Neural progenitor cell (in vitro differentiated cells): Measurements from ENCODE around the gene WIPF2. TPM values are rescaled to one million over a fixed set of nuclear protein-coding genes. Genes with fewer than 3 reads are reported as not detected.

Experiments
- DNase-seq: peaks from one replicate; pipeline ENCODE4 v3.0.0-alpha.2; 2016; ENCODE audit warnings: low spot score
- H2AFZ ChIP-seq: fragments of 200-600 bp; sonication (generic); replicated peaks from 2 replicates; pipeline ENCODE4 v1.6.1; 2016; ENCODE audit warnings: antibody characterized with exemption
- H3F3A ChIP-seq: fragments of 200-600 bp; sonication (generic); 2 replicates; pipeline ENCODE4 v1.6.1; 2016; ENCODE audit warnings: antibody characterized with exemption, low read depth
- H3K27ac ChIP-seq: fragments of 200-600 bp; sonication (generic); 2 replicates; pipeline ENCODE4 v1.5.1; 2016; ENCODE audit warnings: mild to moderate bottlenecking
- H3K27me3 ChIP-seq: fragments of 200-600 bp; sonication (generic); 2 replicates; pipeline ENCODE4 v1.6.1; 2016; ENCODE audit warnings: mild to moderate bottlenecking, moderate library complexity
- H3K36me3 ChIP-seq: fragments of 200-600 bp; sonication (generic); 2 replicates; pipeline ENCODE4 v1.5.1; 2016
- H3K4me1 ChIP-seq: fragments of 200-600 bp; sonication (generic); 2 replicates; pipeline ENCODE4 v1.6.1; 2016; ENCODE audit warnings: mixed run types
- H3K4me2 ChIP-seq: fragments of 200-600 bp; sonication (generic); 2 replicates; pipeline ENCODE4 v1.6.1; 2016
- H3K4me3 ChIP-seq: fragments of 200-600 bp; sonication (generic); 2 replicates; pipeline ENCODE4 v1.5.1; 2016
- H3K79me2 ChIP-seq: fragments of 200-600 bp; sonication (generic); 2 replicates; pipeline ENCODE4 v1.6.1; 2016; ENCODE audit warnings: low read depth
- H3K9ac ChIP-seq: fragments of 200-600 bp; sonication (generic); 2 replicates; pipeline ENCODE4 v1.6.1; 2016
- H3K9me3 ChIP-seq: fragments of 200-600 bp; sonication (generic); 2 replicates; pipeline ENCODE4 v1.5.1; 2016; ENCODE audit warnings: low read depth
- H4K20me1 ChIP-seq: fragments of 200-600 bp; sonication (generic); 2 replicates; pipeline ENCODE4 v1.6.1; 2016; ENCODE audit warnings: low read depth
- H3K27ac Mint-ChIP-seq: 3 replicates; pipeline ENCODE4 v1.8.0; 2021; ENCODE audit warnings: mixed read lengths
- H3K27me3 Mint-ChIP-seq: 2 replicates; pipeline ENCODE4 v1.8.0; 2022; ENCODE audit warnings: low read depth, mild to moderate bottlenecking, inconsistent platforms, moderate library complexity, mixed read lengths; ENCODE audit not compliant: insufficient read depth
- H3K36me3 Mint-ChIP-seq: 3 replicates; pipeline ENCODE4 v1.8.0; 2021; ENCODE audit warnings: mixed read lengths
- H3K4me1 Mint-ChIP-seq: 3 replicates; pipeline ENCODE4 v1.8.0; 2021; ENCODE audit warnings: mixed read lengths
- H3K4me3 Mint-ChIP-seq: 3 replicates; pipeline ENCODE4 v1.8.0; 2021; ENCODE audit warnings: mild to moderate bottlenecking, moderate library complexity, mixed read lengths
- H3K9me3 Mint-ChIP-seq: 3 replicates; pipeline ENCODE4 v1.8.0; 2020; ENCODE audit warnings: mixed read lengths
- CTCF ChIP-seq: fragments of 200-600 bp; sonication (generic); IDR thresholded peaks from 2 replicates; pipeline ENCODE4 v1.5.1; 2017; ENCODE audit warnings: antibody characterized with exemption, mild to moderate bottlenecking
- EZH2 ChIP-seq: fragments of 200-600 bp; sonication (generic); IDR thresholded peaks from 2 replicates; pipeline ENCODE4 v1.6.1; 2017; ENCODE audit warnings: antibody characterized with exemption, mild to moderate bottlenecking, moderate library complexity
- EZH2phosphoT487 ChIP-seq: fragments of 200-600 bp; sonication (generic); IDR thresholded peaks from 2 replicates; pipeline ENCODE4 v1.6.1; 2017; ENCODE audit warnings: antibody characterized with exemption
- total RNA-seq: library from RNA; depleted of rRNA; stranded (reverse); fragments of >200 nt; gene quantifications from 2 replicates; pipeline ENCODE4 v1.2.3, GENCODE V29; 2015; ENCODE audit warnings: low replicate concordance

WIPF2 gene
- total RNA-seq, 1 donor from 2014 or later, result 6.8 TPM

- H2AFZ ChIP-seq, result no peak overlapping the region
- peak overlapping the region; percentile 73 for H3K4me3 ChIP-seq
These were observed 96.8 kb downstream of the WIPF2 start for GRCh38 chr17:40315678-40316570.

GRCh38 chr17:40316571-40317344 is 97.7 kb downstream of the WIPF2 start:
- peaks cover 7% of the 10 kb centered on the region for H3K27me3 Mint-ChIP-seq
- Histone ChIP-seq H2AFZ (peak overlapping the region; percentile 66), H3K4me1 (peaks cover 46% of the 10 kb centered on the region), H4K20me1 (peaks cover 40% of the 10 kb centered on the region), H3K9ac (no peak overlapping the region), H3K27me3 (peaks cover 31% of the 10 kb centered on the region), H3K36me3 (no peaks in the 10 kb centered on the region), H3K9me3 (no peaks in the 10 kb centered on the region), H3K4me3 (peak overlapping the region; percentile 73), H3F3A (peaks cover 23% of the 10 kb centered on the region), H3K79me2 (peaks cover 21% of the 10 kb centered on the region), H3K4me2 (peak overlapping the region; percentile 91), H3K27ac (no peak overlapping the region)
- peaks cover 58% of the 10 kb centered on the region for H3K4me1 Mint-ChIP-seq
- peak overlapping the region; percentile 91 for H3K4me3 Mint-ChIP-seq
- H3K9me3 Mint-ChIP-seq, result no peaks in the 10 kb centered on the region
- no peak overlapping the region for H3K27ac Mint-ChIP-seq
- TF ChIP-seq EZH2 (no peak), EZH2phosphoT487 (no peak), CTCF (peak; percentile 13)
- no peaks in the 10 kb centered on the region for H3K36me3 Mint-ChIP-seq
- peak; percentile 85 for DNase-seq

More at GRCh38 chr17:40315678-40316570, 96.8 kb downstream of the WIPF2 start:
- H3K4me1 Mint-ChIP-seq, result peaks cover 60% of the 10 kb centered on the region
- Histone ChIP-seq H3K4me2 (peak overlapping the region; percentile 91), H3K4me1 (peaks cover 44% of the 10 kb centered on the region), H3K79me2 (peaks cover 15% of the 10 kb centered on the region), H3K9ac (no peak overlapping the region), H3F3A (peaks cover 23% of the 10 kb centered on the region), H3K27me3 (peaks cover 31% of the 10 kb centered on the region), H3K27ac (no peak overlapping the region), H4K20me1 (peaks cover 32% of the 10 kb centered on the region), H3K9me3 (no peaks in the 10 kb centered on the region), H3K36me3 (no peaks in the 10 kb centered on the region)
- H3K36me3 Mint-ChIP-seq, result no peaks in the 10 kb centered on the region
- no peak overlapping the region for H3K27ac Mint-ChIP-seq
- no peak for DNase-seq
- H3K4me3 Mint-ChIP-seq, result peak overlapping the region; percentile 79
- peaks cover 7% of the 10 kb centered on the region for H3K27me3 Mint-ChIP-seq
- TF ChIP-seq EZH2phosphoT487, result no peak
- no peak for TF ChIP-seq EZH2
- no peak for TF ChIP-seq CTCF
- H3K9me3 Mint-ChIP-seq, result no peaks in the 10 kb centered on the region

- Histone ChIP-seq H3K36me3 (no peaks in the 10 kb centered on the region), H2AFZ (peak overlapping the region; percentile 66), H3K4me1 (peaks cover 49% of the 10 kb centered on the region), H3K4me2 (peak overlapping the region; percentile 91), H3K9ac (no peak overlapping the region), H3K27me3 (peaks cover 31% of the 10 kb centered on the region), H3K4me3 (peak overlapping the region; percentile 73), H3K79me2 (peaks cover 21% of the 10 kb centered on the region), H3K9me3 (no peaks in the 10 kb centered on the region), H3F3A (peaks cover 23% of the 10 kb centered on the region), H4K20me1 (peaks cover 46% of the 10 kb centered on the region), H3K27ac (no peak overlapping the region)
- TF ChIP-seq EZH2phosphoT487 (no peak), CTCF (peak; percentile 68)
- Mint-ChIP-seq H3K36me3 (no peaks in the 10 kb centered on the region), H3K27me3 (peaks cover 7% of the 10 kb centered on the region), H3K4me1 (peaks cover 58% of the 10 kb centered on the region), H3K27ac (peak overlapping the region; percentile 93), H3K4me3 (peak overlapping the region; percentile 91), H3K9me3 (no peaks in the 10 kb centered on the region)
- peak; percentile 85 for DNase-seq
These were observed 98.3 kb downstream of the WIPF2 start for GRCh38 chr17:40317345-40317873.
